Measurements from ENCODE around the gene RPRD1B.

The RPRD1B gene

GRCh38 chr20:38117205-38117604, 83.7 kb downstream of the RPRD1B start:
- no peaks in the 10 kb centered on the region for H3F3A ChIP-seq (ENCODE audit: low read depth)
- H3K9ac ChIP-seq (ENCODE audit: low read depth, low read length, poor library complexity, severe bottlenecking), result no peak overlapping the region
- TF ChIP-seq CTCF (conservative IDR thresholded peaks at IDR 0.05; ENCODE audit: low read length) (no peak), EZH2phosphoT487 (IDR thresholded peaks at IDR 0.05; ENCODE audit: borderline replicate concordance) (no peak)
- no peak overlapping the region for H3K4me3 ChIP-seq (ENCODE audit: low read length, poor library complexity, severe bottlenecking)
- H4K20me1 ChIP-seq (ENCODE audit: insufficient read depth, low read length, poor library complexity, severe bottlenecking), result no peaks in the 10 kb centered on the region
- H3K4me1 ChIP-seq (ENCODE audit: insufficient read depth, low read length, poor library complexity, severe bottlenecking), result peaks cover 6% of the 10 kb centered on the region
- no peaks in the 10 kb centered on the region for H3K36me3 ChIP-seq (ENCODE audit: insufficient read depth, low read length)
- H3K79me2 ChIP-seq (ENCODE audit: insufficient read depth, low read length), result no peaks in the 10 kb centered on the region
- no peak overlapping the region for H3K4me2 ChIP-seq (ENCODE audit: low read depth, low read length, poor library complexity, severe bottlenecking)
- no peaks in the 10 kb centered on the region for H3K27me3 ChIP-seq (ENCODE audit: insufficient read depth, low read length, poor library complexity, severe bottlenecking)
- H3K9me2 ChIP-seq (replicated peaks; ENCODE audit: low read depth, low read length), result no peaks in the 10 kb centered on the region
- H2AFZ ChIP-seq (ENCODE audit: low read length), result no peak overlapping the region
- H3K9me3 ChIP-seq (ENCODE audit: insufficient read depth, low read depth, low read length), result no peaks in the 10 kb centered on the region

DNA sequence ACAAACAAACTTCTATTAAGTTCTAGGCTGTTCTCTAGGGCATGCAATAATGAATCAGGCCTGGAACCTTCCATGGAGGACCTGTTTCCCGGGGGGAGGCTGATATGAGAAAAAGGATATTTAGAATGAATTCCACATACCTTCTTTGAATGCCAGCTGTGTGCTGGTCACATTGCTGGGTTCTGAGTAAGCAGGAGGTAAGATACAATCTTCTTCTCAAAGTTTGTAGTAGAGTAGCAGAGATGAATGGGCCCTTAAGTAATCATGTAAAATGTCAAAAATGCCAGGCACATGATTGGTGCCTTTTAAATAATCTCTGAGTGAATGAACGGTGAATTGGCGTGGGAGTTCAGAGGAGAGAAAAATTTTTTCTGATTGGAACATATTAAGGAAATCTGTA, 84.1 kb downstream of the RPRD1B start:
- Histone ChIP-seq H3K4me2 (ENCODE audit: low read depth, low read length, poor library complexity, severe bottlenecking) (no peak overlapping the region), H3K9me2 (replicated peaks; ENCODE audit: low read depth, low read length) (no peaks in the 10 kb centered on the region), H3K27me3 (ENCODE audit: insufficient read depth, low read length, poor library complexity, severe bottlenecking) (no peaks in the 10 kb centered on the region), H3K4me1 (ENCODE audit: insufficient read depth, low read length, poor library complexity, severe bottlenecking) (peaks cover 6% of the 10 kb centered on the region), H3K79me2 (ENCODE audit: insufficient read depth, low read length) (no peaks in the 10 kb centered on the region), H2AFZ (ENCODE audit: low read length) (no peak overlapping the region), H3K4me3 (ENCODE audit: low read length, poor library complexity, severe bottlenecking) (no peak overlapping the region), H3K9ac (ENCODE audit: low read depth, low read length, poor library complexity, severe bottlenecking) (no peak overlapping the region), H3K36me3 (ENCODE audit: insufficient read depth, low read length) (no peaks in the 10 kb centered on the region), H4K20me1 (ENCODE audit: insufficient read depth, low read length, poor library complexity, severe bottlenecking) (no peaks in the 10 kb centered on the region), H3F3A (ENCODE audit: low read depth) (no peaks in the 10 kb centered on the region), H3K9me3 (ENCODE audit: insufficient read depth, low read depth, low read length) (no peaks in the 10 kb centered on the region)
- TF ChIP-seq EZH2phosphoT487 (IDR thresholded peaks at IDR 0.05; ENCODE audit: borderline replicate concordance) (no peak), CTCF (conservative IDR thresholded peaks at IDR 0.05; ENCODE audit: low read length) (no peak)

DNA sequence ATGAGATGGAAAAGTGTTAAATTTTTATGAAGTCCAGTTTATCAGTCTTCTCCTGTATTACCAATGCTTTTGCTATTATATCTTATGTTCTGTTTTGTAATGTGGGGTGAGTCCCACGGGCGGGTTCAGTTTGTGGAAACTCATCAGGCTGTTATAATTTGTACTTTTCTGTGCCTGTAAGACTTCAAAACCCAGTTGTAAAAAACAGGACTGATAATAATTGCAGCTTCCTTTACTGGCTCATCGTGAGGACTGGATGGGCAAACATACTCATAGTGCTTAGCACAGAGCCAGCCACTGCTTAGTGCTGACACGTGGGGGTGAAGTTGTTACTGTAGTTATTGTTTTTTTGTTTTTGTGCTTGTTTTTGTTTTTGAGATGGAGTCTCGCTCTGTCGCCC, 85.9 kb downstream of the RPRD1B start:
- Histone ChIP-seq H2AFZ (ENCODE audit: low read length) (no peak overlapping the region), H3K4me1 (ENCODE audit: insufficient read depth, low read length, poor library complexity, severe bottlenecking) (no peaks in the 10 kb centered on the region), H3K36me3 (ENCODE audit: insufficient read depth, low read length) (no peaks in the 10 kb centered on the region), H3K27me3 (ENCODE audit: insufficient read depth, low read length, poor library complexity, severe bottlenecking) (no peaks in the 10 kb centered on the region), H3K9me2 (replicated peaks; ENCODE audit: low read depth, low read length) (no peaks in the 10 kb centered on the region), H3K9me3 (ENCODE audit: insufficient read depth, low read depth, low read length) (no peaks in the 10 kb centered on the region), H3F3A (ENCODE audit: low read depth) (no peaks in the 10 kb centered on the region), H4K20me1 (ENCODE audit: insufficient read depth, low read length, poor library complexity, severe bottlenecking) (no peaks in the 10 kb centered on the region), H3K9ac (ENCODE audit: low read depth, low read length, poor library complexity, severe bottlenecking) (no peak overlapping the region), H3K4me3 (ENCODE audit: low read length, poor library complexity, severe bottlenecking) (no peak overlapping the region), H3K79me2 (ENCODE audit: insufficient read depth, low read length) (no peaks in the 10 kb centered on the region), H3K4me2 (ENCODE audit: low read depth, low read length, poor library complexity, severe bottlenecking) (no peak overlapping the region)
- TF ChIP-seq EZH2phosphoT487 (IDR thresholded peaks at IDR 0.05; ENCODE audit: borderline replicate concordance) (no peak), CTCF (conservative IDR thresholded peaks at IDR 0.05; ENCODE audit: low read length) (no peak)
